Stimulated activated CD8-positive, alpha-beta memory T cell treated with anti-CD3 and anti-CD28 coated beads, Interleukin-4, amount 100 ng/mL, for 1 hour (primary cell): ENCODE data around the gene PIEZO1.

ENCODE experiments used
- DNase-seq, 2 donors: peaks; one replicate each; pipeline ENCODE4 v3.0.0-alpha.2; 2020; ENCODE audit warnings: low read depth in 2 of 2, low spot score in 1 of 2

The PIEZO1 gene

GRCh38 chr16:88738151-88739084 is 46.6 kb downstream of the PIEZO1 start:
- DNase-seq = no peak

GRCh38 chr16:88737298-88738150 is 47.5 kb downstream of the PIEZO1 start:
- peak; percentile 39 to 40 for DNase-seq

GRCh38 chr16:88736496-88736895 is 48.5 kb downstream of the PIEZO1 start:
- DNase-seq = no peak

GRCh38 chr16:88736088-88736487 is 48.9 kb downstream of the PIEZO1 start:
- DNase-seq = no peak

- no peak for DNase-seq
Measured at GRCh38 chr16:88735616-88736015, 49.4 kb downstream of the PIEZO1 start.

GRCh38 chr16:88735121-88735520 is 49.9 kb downstream of the PIEZO1 start:
- no peak for DNase-seq

GRCh38 chr16:88734361-88734728 is 50.7 kb downstream of the PIEZO1 start:
- no peak for DNase-seq

- DNase-seq = no peak
Measured at GRCh38 chr16:88733630-88734360, 51.2 kb downstream of the PIEZO1 start.

- DNase-seq = no peak
Measured at GRCh38 chr16:88732961-88733294, 52.1 kb downstream of the PIEZO1 start.

- no peak for DNase-seq
Measured at GRCh38 chr16:88732172-88732960, 52.7 kb downstream of the PIEZO1 start.

- no peak for DNase-seq
Measured at GRCh38 chr16:88731699-88732098, 53.3 kb downstream of the PIEZO1 start.

- DNase-seq = no peak
Measured at GRCh38 chr16:88730632-88731607, 54.1 kb downstream of the PIEZO1 start.

GRCh38 chr16:88727871-88728270 is 57.1 kb downstream of the PIEZO1 start:
- no peak for DNase-seq

GRCh38 chr16:88726981-88727380 is 58.0 kb downstream of the PIEZO1 start:
- DNase-seq = no peak

- no peak for DNase-seq
Measured at GRCh38 chr16:88726408-88726749, 58.6 kb downstream of the PIEZO1 start.

GRCh38 chr16:88725609-88726407 is 59.2 kb downstream of the PIEZO1 start:
- no peak for DNase-seq

GRCh38 chr16:88724855-88725555 is 60.0 kb downstream of the PIEZO1 start:
- no peak for DNase-seq

GRCh38 chr16:88723911-88724310 is 61.1 kb downstream of the PIEZO1 start:
- no peak for DNase-seq
